ELF-1 (cell line): Measurements from ENCODE around the gene EP400.

Source experiments
- DNase-seq: peaks from one replicate; pipeline ENCODE4 v3.0.0-alpha.2; 2016; ENCODE audit warnings: low read depth, low spot score

The EP400 gene

DNA sequence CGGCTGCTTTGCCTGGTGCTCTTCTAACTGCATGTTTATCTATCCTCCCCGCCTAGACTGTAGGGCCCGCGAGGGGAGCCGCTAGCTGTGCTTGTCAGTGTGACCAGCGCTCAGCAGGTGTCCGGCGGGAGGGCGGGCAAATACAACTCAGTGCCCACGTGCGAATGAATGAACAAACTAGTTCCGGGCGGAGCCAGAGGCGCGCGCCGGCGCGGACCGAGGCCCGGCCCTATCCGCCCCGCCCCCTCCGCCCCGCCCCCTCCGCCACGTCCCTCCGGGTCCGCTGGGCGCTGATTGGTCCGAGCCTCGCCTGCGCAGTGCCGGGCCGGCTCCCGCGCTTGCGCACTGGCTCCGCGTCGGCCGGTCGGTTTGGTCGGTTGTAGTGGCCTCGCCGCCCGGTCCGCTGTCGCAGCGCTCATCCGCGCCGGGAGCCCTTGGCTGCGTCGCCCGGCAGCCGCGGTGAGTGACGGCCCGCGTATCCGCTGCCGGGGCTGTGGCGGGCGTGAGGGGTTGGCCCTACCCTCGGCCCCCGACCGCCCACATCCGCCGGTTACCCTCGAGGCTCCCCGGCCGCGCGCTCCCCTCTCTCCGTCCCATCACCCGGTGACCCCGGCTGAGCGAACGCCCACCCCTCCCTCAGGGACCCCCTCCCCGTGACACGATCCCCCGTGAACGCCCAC, 134.3 kb downstream of the EP400 start:
- peak; percentile 93 for DNase-seq

DNA sequence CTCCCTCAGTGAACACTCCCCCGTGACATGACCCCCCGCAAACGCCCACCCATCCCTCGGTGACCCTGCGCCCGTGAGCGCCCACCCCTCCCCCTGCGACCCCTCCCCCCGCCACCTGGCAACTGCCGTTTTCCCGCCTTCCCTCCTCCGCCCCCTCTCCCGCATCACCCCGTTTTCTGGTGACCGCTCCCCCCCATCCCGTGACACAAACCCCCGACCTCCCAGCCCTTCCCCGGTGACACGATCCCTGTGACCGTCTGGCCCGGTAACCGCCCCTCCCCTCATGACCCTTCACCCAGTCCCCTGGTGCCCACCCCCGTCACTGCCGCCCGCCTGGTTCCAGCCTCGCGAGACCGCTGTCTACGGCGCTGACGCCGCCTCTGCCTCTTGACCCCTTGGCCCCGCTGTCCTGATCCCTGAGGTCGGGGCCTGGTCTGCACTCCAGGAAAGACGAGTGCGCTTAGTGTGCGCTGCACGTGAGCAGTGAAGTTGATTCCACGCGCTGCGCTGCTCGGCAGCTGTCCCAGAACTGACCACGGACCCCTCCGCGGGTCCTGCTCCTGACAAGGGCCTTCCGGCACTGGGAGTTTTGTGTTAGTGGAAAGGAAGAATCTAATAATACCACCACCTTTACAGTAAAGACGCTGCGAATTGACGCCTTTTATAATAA, 135.0 kb downstream of the EP400 start:
- DNase-seq = peak; percentile 89

DNA sequence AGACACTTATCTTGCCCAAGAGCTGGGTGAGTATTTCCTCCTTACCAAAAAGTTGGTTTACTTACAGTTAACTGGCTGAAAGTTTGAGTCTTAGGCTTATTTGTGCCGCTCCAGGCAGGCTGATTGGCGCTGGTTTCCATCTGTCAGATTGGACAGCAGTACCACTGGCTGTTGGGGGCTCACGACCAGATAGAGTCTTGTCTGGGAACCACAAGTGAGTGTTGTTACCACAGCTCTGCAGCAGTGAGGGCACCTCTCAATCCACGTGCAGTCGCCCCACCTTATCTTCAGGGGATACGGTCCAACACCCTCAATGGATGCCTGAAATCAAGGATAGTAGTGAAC, 135.5 kb downstream of the EP400 start:
- DNase-seq = no peak

DNA sequence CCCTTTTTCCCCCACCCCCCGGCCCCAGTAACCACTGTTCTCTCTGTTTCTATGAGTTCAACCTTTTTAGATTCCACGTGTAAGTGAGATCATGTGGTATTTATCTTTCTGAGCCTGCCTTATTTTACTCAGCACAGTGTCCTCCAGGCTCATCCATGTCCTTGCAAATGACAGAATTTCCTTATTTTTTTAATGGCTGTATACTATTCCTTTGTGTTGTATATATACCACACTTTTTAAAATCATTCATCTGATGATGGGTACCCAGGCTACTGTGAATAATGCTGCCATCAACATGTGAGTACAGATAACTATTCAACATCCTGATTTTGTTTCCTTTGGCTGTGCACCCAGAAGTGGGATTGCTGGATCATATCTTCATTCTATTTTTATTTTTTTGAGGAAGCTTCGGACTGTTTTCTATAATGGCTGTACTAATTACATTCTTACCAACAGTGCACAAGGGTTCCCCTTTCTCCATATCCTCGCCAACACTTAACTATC, 139.7 kb downstream of the EP400 start:
- DNase-seq = no peak

DNA sequence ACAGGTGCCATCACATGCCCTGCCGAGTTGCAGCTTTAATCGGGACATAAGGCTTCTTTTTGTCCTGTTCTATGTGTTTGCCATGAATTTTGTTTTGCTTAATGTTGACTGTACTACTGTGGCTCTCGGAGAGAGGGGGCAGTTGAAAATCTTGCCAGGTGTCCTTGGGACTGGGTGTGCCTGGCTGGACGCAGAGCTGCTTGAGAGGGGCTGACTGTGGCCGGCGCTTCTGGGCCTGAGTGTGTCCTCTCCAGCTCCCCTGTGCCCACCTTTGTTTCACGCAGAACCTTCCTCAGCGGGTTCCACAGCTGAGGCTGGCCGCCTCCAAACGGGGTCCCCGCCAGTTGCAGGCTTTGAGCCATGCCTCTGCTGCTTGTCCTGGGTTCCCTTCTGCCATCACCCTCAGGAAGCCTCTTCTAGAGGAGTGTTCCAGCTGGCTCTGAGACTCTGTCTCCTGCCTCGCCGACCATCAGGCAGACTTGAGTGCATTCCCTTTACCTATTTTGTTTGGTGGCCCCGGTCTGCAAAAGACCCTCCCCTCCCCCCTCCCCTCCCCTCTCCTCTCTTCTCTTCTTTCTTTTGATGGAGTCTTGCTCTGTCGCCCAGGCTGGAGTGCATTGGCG, 144.6 kb downstream of the EP400 start:
- no peak for DNase-seq

DNA sequence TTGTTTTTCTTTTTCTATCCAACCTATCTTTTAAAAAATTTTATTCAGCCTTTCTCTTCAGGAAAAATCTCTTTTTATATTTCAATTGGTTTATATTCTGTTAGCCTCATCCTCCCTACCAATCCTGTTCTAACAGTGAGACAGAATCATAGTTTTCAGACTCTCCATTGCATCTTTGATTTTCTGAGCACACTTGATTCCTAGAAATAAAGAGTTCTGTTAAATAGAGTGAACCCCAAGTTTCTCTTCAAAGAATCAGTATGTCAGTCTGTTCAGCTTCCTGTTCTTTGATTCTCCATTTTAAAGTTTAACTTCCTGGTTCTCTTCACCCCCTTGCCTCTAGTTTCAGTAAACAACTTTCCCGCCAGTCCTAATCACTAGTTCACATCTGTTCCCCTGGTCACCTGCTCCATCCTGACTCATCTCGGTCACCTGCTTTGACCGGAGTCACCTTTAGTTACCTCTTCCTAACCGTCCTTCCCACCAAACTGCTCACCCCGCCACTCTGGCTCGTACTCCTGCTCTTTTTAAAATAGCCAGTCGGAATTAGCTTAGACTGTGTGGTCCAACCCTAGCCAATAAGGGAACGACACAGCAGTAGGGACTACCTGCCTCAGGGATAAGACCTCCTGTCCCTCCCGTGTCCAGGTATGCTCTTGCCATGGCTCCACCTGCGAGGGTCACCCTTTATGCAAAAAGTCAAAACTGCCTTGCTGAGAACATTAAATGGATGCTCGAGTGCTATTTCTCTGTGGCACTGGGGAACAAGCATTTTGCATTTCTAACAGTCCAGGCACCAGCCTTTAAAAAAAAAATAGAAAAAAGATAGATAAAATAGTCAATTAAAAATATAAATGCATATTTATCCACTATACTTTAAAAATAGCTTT, 146.0 kb downstream of the EP400 start:
- no peak for DNase-seq

DNA sequence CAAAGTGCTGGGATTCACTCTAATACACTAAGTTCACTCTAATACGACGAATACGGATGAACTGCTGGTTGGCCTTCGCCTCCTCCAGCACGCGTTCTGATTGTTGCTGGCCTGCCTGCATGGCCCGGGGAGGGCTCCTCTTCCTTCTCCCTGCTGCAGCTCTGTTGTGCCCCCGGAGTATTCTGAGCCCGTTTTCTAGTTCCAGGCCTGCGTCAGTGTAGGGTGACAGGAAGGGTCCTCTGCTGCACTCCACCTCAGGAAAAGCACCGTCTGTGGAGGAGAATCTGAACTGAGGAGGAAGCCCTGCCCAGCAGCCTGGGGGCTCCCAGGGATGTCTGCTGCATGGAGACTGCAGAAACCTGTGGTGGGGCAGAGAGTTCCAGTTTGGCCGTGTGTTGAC, 150.0 kb downstream of the EP400 start:
- DNase-seq = peak; percentile 70

DNA sequence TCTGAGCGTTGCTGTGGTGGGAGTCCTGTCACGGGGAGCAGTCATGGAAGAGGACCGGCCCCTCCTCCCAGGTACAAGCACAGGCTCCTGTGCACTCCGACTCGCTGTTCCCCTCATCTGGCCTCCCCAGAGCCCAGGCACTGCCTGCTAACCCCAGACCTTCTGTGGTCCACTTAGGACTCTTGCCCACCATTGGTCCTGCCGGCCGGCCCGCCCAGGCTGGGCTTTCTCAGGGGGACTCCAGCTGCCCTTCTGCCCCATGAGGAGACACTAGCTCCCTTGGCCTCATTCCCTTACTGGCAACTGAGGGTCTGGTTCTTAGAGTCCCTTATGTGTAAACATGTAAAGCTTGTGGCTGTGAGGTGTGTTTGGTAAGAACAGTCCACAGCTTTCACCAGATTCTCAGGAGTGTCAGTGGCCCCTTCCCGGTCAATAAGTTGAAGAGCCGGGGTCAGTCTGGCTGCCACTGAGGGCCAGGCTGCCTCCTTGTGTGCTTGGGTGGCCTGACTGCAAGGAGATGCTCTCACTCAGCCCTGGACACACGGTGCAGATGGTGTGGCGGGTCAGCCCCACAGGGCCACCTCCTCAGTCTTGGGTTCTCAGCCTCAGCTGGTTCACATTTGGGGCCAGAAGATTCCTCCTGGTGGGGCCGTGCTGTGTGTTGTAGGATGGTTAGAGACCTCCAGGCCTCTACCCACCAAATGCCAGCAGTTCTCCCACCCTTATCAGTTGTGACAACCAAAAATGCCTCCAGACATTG, 150.7 kb downstream of the EP400 start:
- no peak for DNase-seq

DNA sequence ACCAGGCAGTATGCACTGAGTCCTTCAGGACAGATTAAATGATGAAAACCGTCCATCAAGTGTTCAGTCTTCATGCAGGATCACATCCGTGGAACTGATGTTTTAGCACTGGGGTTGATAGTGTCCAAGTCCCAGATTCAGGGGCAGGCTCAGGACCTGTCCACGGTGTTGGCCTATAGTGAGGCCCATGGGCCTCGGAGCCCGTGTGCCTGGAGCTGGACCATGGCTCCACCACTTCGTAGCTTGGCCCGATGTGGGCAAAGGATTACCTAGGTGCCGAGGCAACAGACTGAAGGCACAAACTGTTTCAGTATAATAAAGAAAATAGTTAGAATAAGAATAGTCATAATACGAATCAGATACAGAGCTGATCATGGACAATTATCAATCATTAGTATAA, 152.6 kb downstream of the EP400 start:
- no peak for DNase-seq

DNA sequence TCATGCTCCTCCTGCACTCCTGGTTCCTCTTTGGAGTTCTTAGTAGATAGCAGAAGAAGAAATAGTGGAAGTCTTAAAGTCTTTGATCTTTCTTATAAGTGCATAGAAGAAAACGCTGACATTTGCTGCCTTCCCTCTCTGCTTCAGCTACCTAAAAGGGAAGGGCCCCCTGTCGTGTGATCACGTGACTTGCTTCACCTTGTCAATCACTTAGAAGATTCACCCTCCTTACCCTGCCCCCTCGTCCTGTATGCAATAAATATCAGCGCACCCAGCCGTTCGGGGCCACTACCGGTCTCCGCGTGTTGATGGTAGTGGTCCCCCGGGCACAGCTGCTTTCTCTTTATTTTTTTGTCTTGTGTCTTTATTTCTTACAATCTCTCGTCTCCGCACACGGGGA, 153.3 kb downstream of the EP400 start:
- DNase-seq = peak; percentile 22

DNA sequence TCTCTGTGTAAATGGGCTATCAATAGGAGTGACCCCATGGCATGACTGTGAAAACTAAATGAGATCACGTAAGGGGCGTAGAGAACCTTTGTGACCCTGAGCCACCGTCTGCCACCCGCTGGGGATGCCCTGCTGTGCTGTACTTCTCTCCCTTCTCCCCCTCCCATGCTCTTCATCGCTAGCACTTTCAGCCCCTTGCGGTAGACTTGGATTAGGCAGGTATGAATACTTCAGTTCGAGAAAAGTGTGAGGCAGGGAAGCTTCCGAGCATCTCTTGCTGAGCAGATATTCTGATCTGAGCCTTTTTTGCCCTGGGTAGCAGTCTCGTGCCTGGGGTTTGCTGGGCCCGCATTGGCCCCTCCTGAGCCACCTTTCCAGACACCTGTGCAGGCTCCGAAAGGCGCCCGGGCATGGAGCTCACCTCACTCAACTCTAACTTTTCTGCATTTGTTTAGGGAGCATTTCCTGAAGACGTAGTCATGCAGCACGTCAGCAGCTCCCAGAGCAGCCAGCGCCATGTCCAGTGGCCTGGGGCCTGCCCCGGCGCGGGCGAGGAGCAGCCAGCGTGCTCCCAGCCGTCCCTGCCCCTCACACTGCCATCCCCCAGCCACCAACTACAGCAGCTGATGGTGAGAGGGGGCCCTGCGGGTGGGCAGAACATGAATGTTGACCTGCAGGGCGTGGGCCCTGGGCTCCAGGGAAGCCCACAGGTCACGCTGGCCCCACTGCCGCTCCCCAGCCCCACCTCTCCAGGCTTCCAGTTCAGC, 154.0 kb downstream of the EP400 start:
- peak; percentile 48 for DNase-seq

DNA sequence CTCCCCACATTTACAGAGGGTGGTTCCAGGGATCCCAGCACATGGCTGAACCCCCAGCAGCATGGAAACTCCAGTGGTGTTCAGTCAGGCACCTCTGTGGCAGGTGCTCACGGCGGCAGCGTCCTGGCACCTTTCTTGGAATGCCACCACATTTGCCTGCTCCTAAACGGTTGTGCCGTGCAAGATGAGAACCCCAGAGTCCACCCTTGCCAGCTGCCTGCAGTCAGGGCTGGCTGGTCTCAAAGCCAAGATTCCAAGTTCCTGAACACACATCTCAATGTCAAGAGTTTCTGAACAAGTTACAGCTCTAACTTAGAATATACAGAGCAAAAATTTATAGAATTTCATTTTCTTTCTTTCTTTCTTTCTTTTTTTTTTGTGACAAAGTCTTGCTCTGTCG, 155.7 kb downstream of the EP400 start:
- no peak for DNase-seq

DNA sequence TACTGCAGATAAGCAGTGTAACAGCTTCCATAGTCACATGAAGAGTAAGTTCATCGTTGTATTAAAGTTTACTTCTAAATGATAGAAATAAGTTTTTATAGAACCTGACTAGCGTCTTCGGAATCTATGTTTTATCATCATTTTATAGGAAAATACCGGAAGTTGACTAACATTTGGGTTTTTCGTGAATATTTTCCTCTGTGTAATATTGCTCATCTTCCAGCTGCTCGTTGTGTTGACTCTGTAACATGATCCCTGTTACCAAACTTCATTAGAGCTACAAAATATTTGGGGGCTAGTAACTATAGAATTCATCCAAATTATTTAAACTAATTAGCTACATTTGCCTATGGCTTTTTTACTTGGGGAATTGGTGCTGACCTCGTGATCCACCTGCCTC, 157.2 kb downstream of the EP400 start:
- no peak for DNase-seq

DNA sequence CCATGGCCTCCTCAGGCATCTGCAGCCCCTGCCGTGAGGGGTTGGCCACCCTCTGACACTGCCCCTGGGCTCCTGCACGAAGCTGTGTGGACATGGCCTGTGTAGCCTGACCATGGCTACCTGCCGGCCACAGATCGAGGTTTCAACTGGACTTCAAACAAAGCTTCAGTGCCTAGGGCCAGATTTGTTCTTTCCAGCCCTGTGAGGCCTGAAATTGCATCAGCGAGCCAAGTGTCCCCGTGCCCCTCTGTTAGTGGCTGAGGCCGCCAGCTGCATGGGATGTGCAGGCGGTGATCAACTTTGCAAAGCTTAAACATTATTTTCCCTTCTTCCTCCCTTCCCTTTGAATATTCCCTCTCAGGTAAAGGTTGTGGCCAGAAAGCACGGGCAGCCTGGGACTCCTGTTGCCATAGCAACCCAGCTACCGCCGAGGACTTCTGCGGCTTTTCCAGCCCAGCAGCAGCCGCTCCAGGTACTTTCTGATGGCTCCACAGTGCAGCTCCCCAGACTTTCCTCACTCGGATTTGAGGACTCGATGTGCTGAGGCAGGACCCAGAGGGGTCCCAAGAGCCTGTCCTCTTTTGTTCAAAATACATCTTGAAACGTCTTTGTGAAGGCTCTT, 158.6 kb downstream of the EP400 start:
- DNase-seq = peak; percentile 78

DNA sequence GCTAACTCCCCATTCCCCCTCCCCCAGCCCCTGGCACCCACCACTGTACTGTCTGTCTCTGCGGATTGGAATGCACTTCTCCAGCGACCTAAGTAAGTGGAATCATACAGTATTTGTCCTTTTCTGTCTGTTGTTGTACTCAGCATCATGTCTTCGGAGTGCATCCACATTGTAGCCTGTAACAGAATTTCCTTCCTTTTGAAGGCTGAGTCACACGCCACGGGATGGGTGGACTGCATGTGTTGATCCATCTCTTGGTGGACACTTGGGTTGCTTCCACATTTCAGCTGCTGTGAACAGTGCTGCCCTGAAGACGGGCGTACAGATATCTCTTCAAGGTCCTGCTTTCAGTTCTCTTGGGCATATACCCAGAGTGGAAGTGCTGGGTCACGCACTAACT, 160.0 kb downstream of the EP400 start:
- no peak for DNase-seq

DNA sequence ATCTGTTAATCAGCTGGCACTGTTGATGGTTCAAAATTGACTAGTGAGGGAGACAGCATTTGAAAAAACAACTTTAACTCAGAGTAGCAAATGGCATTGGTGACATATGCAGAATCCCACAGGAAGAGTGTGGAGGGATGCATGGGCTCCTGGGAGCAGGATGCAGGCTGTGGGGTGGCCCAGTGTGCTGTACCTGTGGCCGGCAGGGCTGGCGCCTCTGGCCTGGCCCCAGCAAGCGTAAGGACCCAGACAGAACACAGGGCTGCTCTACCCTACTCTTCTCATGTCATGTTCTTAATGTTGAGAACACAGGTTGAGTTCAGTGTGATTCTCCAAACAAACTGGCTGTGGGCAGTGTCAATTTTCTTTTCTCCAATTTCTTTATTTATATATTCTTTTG, 160.9 kb downstream of the EP400 start:
- no peak for DNase-seq

DNA sequence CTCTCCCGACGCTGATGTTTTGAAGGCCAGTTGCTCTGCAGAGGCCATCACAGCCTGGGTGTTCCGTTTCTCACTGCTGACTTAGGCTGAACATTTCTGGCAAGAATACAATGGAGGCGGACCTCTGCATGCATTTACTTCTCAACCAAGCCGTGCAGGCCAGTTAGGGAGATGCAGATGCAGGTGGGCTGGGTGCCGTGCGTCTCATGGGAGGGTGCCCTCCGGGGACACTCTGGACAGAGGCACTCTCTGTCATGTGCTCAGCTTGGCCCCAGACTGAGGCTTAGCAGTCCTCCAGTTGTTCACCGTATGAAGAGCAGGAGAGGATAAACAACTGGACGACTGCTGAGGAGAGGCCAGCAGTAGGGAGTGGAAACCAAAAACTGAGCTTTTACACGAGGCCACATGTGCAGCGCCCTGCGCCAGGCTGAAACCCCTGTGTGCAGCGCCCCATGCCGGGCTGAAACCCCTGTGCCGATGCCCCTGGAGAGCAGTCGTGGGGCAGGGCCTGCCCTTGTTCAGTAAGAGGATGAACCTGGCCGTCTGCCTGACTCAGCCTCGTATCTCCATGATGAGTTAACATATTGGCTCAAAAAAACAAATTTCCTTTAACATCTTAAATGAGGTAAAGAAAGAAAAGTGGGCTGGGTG, 162.0 kb downstream of the EP400 start:
- DNase-seq = no peak

DNA sequence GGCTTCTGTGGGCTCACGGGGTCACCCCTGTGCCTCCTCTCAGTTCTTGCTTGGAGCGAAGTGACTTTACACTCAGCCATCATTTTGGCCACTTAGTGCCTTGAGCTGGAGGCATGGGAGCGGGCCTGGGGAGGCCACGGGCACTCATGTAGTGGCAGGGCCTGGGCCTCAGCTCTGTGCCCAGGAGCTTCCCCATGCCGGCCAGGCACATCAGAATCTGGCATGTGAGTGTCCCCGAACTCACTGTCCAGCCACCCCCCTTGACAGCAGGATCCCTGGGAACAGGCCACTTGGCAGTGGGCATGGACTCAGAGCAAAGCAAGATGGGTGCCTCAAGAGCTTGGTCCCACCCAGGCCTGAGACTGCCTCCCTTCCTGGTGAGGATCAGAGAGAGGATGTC, 164.9 kb downstream of the EP400 start:
- no peak for DNase-seq

DNA sequence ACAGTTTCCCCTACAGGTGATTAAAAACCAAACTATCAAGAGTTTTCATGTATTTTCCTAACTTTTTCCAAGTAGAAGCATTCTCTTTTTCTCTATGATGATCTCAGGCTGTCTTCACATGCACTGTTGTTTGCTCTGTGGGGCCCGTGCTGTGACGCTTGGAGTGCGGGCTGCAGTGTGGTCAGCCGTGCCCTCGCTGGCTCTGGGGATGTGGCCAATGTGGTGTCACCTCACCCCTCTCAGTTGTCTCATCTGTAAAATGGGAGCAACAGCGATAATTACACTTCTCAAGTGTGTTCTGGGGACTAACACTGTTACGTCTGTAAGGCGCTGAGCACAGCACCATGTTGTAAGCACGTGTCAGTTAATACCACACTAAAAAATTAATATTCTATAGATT, 165.8 kb downstream of the EP400 start:
- no peak for DNase-seq
